ENCODE results near the gene OR52W1. TPM values are rescaled to one million over a fixed set of nuclear protein-coding genes. Genes with fewer than 3 reads are reported as not detected.

The OR52W1 gene
- total RNA-seq, 1 experiment from 2014 or later: not detected

DNA sequence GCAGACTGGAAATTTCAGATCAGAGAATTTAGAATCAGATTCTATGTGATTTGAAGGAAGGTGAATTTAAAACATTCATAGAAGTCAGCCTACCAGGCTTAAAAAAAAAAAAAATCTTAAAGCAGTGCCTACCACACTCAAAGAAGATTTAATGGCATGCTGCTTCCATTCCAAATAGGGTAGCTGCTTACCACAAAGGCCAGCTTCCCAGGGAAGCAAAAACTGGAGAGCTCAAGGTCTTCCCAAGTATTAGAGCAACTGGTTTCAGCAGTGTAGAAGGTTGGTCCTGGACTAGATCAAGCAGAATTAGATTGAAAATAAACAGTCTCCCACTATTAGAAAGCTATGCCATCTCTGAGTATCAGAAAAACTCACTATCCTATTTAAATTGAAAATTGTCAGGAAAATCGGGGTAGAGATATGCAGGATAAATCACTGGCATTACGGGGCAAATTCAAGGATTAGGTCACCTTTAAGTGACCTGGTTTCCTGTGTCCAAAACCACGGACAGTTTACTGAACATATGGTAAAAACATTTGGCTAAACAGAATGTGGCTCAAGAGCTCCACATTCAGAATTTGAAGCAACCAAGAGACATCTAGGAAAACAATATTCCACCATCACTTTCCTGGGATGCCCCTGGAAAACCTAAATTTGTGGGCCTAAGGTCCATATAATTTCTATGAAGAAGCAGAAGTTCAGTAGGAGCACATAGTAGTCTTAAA lies 7.6 kb downstream of the OR52W1 start:
- DNase-seq: no peak
- Histone ChIP-seq H3K9ac (ENCODE audit: low read length) (no peak overlapping the region), H3K79me2 (ENCODE audit: low read length) (no peaks in the 10 kb centered on the region), H3K36me3 (ENCODE audit: insufficient read depth, low read length) (peaks cover 5% of the 10 kb centered on the region; the same call in 1 of the 2 replicates), H3K27ac (ENCODE audit: low read length) (no peak overlapping the region), H3K9me2 (replicated peaks; ENCODE audit: insufficient read depth, low read length) (no peaks in the 10 kb centered on the region), H3K4me3 (ENCODE audit: low read length) (no peak overlapping the region), H3K4me2 (ENCODE audit: low read depth, low read length, poor library complexity, severe bottlenecking) (no peak overlapping the region), H3K4me1 (ENCODE audit: low read length) (no peaks in the 10 kb centered on the region), H2AFZ (ENCODE audit: low read length) (no peak overlapping the region), H4K20me1 (ENCODE audit: insufficient read depth, low read depth, low read length) (0 out of 2 replicates have a peak, but pooled peaks cover 3% of the 10 kb centered on the region), H3K27me3 (ENCODE audit: low read length) (no peaks in the 10 kb centered on the region), H3K9me3 (ENCODE audit: low read length) (no peaks in the 10 kb centered on the region)

DNA sequence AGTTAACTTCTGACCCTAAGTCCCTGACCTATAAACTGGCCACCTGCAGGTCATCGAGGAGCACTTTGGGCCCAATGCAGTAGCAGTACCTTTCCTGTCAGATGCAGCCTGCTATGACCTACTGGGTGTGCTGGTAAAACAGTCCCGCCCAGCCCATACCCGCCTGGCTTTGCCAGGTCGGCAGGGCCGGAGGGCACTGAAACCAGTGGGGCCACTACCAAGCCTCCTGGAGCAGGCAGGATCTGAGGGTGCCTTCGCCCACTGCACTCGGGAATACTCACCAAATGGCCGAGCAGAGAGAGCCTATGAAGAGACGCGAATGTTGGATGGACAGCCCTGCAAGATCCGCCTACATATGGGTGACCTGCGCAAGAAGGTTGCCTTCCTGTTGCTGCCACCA lies 10.8 kb downstream of the OR52W1 start:
- 0 out of 2 replicates have a peak, but pooled peaks cover 3% of the 10 kb centered on the region for H4K20me1 ChIP-seq (ENCODE audit: insufficient read depth, low read depth, low read length)
- no peak overlapping the region for H3K4me2 ChIP-seq (ENCODE audit: low read depth, low read length, poor library complexity, severe bottlenecking)
- H3K9me3 ChIP-seq (ENCODE audit: low read length): no peaks in the 10 kb centered on the region
- no peak overlapping the region for H3K9ac ChIP-seq (ENCODE audit: low read length)
- no peaks in the 10 kb centered on the region for H3K9me2 ChIP-seq (replicated peaks; ENCODE audit: insufficient read depth, low read length)
- no peak overlapping the region for H3K4me3 ChIP-seq (ENCODE audit: low read length)
- peaks cover 17% of the 10 kb centered on the region for H3K36me3 ChIP-seq (ENCODE audit: insufficient read depth, low read length)
- H3K27me3 ChIP-seq (ENCODE audit: low read length): no peaks in the 10 kb centered on the region
- no peak overlapping the region for H3K27ac ChIP-seq (ENCODE audit: low read length)
- no peak for DNase-seq
- H3K79me2 ChIP-seq (ENCODE audit: low read length): no peaks in the 10 kb centered on the region
- no peak overlapping the region for H2AFZ ChIP-seq (ENCODE audit: low read length)
- no peaks in the 10 kb centered on the region for H3K4me1 ChIP-seq (ENCODE audit: low read length)

DNA sequence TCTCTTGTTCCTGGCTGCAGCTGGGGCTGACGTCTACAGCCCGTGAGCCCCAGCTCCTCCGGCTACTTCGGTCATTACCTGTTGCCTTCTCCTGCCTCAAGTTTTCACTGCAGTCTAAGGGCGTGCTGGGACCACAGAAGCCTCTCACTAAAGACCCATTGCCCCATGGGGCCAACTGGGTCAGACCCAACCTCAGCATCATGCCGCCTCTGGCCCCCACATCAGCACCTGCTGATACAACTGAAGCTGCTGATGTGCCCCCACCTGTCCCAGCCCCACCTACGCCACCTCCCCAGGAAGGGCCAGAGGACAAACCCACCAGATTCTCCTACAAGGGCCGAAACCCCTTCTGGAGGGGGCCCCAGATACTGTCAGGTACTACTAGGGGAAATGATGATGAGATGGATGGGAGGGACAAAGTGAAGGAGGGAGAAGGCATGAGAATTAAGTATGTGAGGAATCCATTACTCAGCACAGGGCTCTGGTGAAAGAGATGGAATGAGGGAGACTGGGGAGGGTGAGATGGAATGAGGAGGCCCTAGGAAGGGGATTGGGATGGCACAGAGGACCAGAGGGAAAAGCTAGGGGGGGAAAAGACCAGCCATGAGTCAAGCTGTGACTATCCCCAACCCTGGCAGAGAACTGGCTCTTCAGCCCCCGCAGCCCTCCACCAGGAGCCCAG lies 11.4 kb downstream of the OR52W1 start:
- Histone ChIP-seq H3K9me2 (replicated peaks; ENCODE audit: insufficient read depth, low read length) (no peaks in the 10 kb centered on the region), H3K27ac (ENCODE audit: low read length) (no peak overlapping the region), H3K4me2 (ENCODE audit: low read depth, low read length, poor library complexity, severe bottlenecking) (no peak overlapping the region), H3K9ac (ENCODE audit: low read length) (no peak overlapping the region), H3K36me3 (ENCODE audit: insufficient read depth, low read length) (peaks cover 15% of the 10 kb centered on the region), H2AFZ (ENCODE audit: low read length) (no peak overlapping the region), H3K4me1 (ENCODE audit: low read length) (no peaks in the 10 kb centered on the region), H3K79me2 (ENCODE audit: low read length) (no peaks in the 10 kb centered on the region), H3K4me3 (ENCODE audit: low read length) (no peak overlapping the region), H4K20me1 (ENCODE audit: insufficient read depth, low read depth, low read length) (0 out of 2 replicates have a peak, but pooled peaks cover 3% of the 10 kb centered on the region), H3K9me3 (ENCODE audit: low read length) (no peaks in the 10 kb centered on the region), H3K27me3 (ENCODE audit: low read length) (no peaks in the 10 kb centered on the region)
- no peak for DNase-seq

DNA sequence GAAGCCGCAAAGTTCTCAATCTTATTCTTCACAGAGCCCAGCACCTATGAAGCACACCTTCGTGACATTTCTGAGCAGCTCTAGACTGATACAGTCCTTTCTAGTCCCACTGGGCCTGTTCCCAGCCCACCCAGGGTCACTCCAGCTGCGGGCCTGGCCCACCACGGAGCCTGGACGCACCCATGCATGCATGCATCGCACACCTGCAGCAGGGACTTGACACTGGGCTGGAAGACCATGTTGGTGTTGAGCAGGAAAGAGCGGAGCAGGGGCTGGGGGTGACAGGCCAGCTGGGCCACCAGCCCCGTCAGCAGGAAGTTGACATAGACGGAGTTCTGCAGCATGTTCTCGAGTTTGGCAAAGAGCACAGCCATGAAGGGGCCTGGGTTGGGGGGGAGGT lies 15.5 kb downstream of the OR52W1 start:
- Histone ChIP-seq H2AFZ (ENCODE audit: low read length) (no peak overlapping the region), H3K36me3 (ENCODE audit: insufficient read depth, low read length) (peaks cover 12% of the 10 kb centered on the region)
- DNase-seq: no peak

DNA sequence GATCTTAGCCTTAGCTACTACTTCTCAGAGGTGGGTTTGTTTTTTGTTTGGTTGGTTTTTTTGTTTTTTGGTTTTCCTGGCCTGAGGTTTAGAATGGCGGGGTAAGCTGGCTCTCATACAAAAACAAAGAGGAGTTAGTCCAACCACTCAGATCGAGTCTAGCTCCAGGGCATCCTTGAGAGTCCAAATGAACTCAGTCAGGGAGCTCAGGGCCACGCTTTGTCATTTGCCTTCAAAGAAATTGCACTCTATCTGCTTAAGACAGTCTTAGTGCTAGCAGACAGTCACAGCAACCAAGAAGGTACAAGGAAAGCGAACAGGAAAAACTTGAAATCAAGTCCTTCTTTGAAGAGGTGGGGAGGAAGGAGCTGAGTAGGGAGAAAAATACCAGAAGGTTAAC lies 17.5 kb downstream of the OR52W1 start:
- H3K4me3 ChIP-seq (ENCODE audit: low read length): no peak overlapping the region
- DNase-seq: no peak
- H3K9me3 ChIP-seq (ENCODE audit: low read length): no peaks in the 10 kb centered on the region
- H3K9ac ChIP-seq (ENCODE audit: low read length): no peak overlapping the region
- H3K27ac ChIP-seq (ENCODE audit: low read length): no peak overlapping the region
- H3K4me1 ChIP-seq (ENCODE audit: low read length): no peaks in the 10 kb centered on the region
- H2AFZ ChIP-seq (ENCODE audit: low read length): no peak overlapping the region
- H3K79me2 ChIP-seq (ENCODE audit: low read length): peaks cover 5% of the 10 kb centered on the region; the same call in 1 of the 2 replicates
- peaks cover 7% of the 10 kb centered on the region; the same call in 1 of the 2 replicates for H4K20me1 ChIP-seq (ENCODE audit: insufficient read depth, low read depth, low read length)
- H3K9me2 ChIP-seq (replicated peaks; ENCODE audit: insufficient read depth, low read length): no peaks in the 10 kb centered on the region
- no peaks in the 10 kb centered on the region for H3K27me3 ChIP-seq (ENCODE audit: low read length)
- no peak overlapping the region for H3K4me2 ChIP-seq (ENCODE audit: low read depth, low read length, poor library complexity, severe bottlenecking)
- H3K36me3 ChIP-seq (ENCODE audit: insufficient read depth, low read length): peaks cover 17% of the 10 kb centered on the region

More for the DNA sequence above, 15.5 kb downstream of the OR52W1 start:
- Histone ChIP-seq H3K27me3 (ENCODE audit: low read length) (no peaks in the 10 kb centered on the region), H3K27ac (ENCODE audit: low read length) (no peak overlapping the region), H3K9me3 (ENCODE audit: low read length) (no peaks in the 10 kb centered on the region), H4K20me1 (ENCODE audit: insufficient read depth, low read depth, low read length) (peaks cover 5% of the 10 kb centered on the region; the same call in 1 of the 2 replicates), H3K9ac (ENCODE audit: low read length) (no peak overlapping the region), H3K79me2 (ENCODE audit: low read length) (no peaks in the 10 kb centered on the region), H3K4me3 (ENCODE audit: low read length) (no peak overlapping the region), H3K9me2 (replicated peaks; ENCODE audit: insufficient read depth, low read length) (no peaks in the 10 kb centered on the region), H3K4me2 (ENCODE audit: low read depth, low read length, poor library complexity, severe bottlenecking) (no peak overlapping the region), H3K4me1 (ENCODE audit: low read length) (no peaks in the 10 kb centered on the region)

DNA sequence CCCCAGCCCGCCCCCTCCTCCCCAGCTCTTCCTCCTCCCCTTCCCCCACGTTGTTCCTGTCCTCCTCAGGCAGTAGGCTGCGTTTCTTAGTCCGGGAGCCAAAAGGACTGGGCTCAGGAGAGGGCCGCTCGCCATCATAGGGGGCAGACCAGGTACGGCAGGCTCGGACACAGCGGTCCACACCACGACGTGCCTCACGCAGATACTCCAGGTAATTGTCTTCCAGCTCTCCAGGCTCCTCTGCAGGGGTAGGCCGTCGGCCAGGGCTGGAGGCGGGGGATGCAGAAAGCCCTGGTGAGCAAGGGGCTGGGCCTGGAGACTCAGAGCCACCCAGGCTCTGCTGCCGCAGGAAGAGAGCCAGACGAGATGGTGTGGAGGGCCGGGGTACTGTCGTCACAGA lies 18.7 kb downstream of the OR52W1 start:
- H3K4me3 ChIP-seq (ENCODE audit: low read length): no peak overlapping the region
- H4K20me1 ChIP-seq (ENCODE audit: insufficient read depth, low read depth, low read length): peaks cover 7% of the 10 kb centered on the region; the same call in 1 of the 2 replicates
- H3K4me1 ChIP-seq (ENCODE audit: low read length): no peaks in the 10 kb centered on the region
- H3K27me3 ChIP-seq (ENCODE audit: low read length): no peaks in the 10 kb centered on the region
- peaks cover 5% of the 10 kb centered on the region; the same call in 1 of the 2 replicates for H3K79me2 ChIP-seq (ENCODE audit: low read length)
- H2AFZ ChIP-seq (ENCODE audit: low read length): no peak overlapping the region
- no peak overlapping the region for H3K27ac ChIP-seq (ENCODE audit: low read length)
- no peak for DNase-seq
- peaks cover 11% of the 10 kb centered on the region; the same call in 1 of the 2 replicates for H3K36me3 ChIP-seq (ENCODE audit: insufficient read depth, low read length)
- H3K9ac ChIP-seq (ENCODE audit: low read length): no peak overlapping the region
- H3K4me2 ChIP-seq (ENCODE audit: low read depth, low read length, poor library complexity, severe bottlenecking): no peak overlapping the region
- H3K9me3 ChIP-seq (ENCODE audit: low read length): no peaks in the 10 kb centered on the region
- H3K9me2 ChIP-seq (replicated peaks; ENCODE audit: insufficient read depth, low read length): no peaks in the 10 kb centered on the region

DNA sequence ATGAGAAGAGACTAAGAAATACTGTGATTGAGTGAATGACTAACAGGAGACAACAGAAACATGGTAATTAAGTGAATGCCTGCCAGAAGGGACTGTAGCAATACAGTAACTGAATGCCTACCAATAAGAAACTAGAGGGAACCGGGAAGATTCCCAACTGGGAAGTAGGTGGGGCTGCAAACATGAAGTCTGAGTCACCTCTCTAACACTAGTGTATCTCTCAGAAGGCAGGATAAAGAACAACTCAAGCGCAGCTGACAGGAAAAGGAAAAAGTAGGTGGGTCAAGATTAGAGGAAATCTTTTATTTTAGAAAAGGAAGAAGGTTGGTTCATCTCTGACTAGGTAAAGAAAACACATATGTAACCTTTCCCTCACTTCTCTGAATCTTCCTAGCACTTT lies 20.3 kb downstream of the OR52W1 start:
- Histone ChIP-seq H3K4me2 (ENCODE audit: low read depth, low read length, poor library complexity, severe bottlenecking) (no peak overlapping the region), H3K27ac (ENCODE audit: low read length) (no peak overlapping the region), H3K4me3 (ENCODE audit: low read length) (no peak overlapping the region), H3K9me3 (ENCODE audit: low read length) (no peaks in the 10 kb centered on the region), H3K36me3 (ENCODE audit: insufficient read depth, low read length) (peaks cover 9% of the 10 kb centered on the region; the same call in 1 of the 2 replicates), H3K9me2 (replicated peaks; ENCODE audit: insufficient read depth, low read length) (no peaks in the 10 kb centered on the region), H3K4me1 (ENCODE audit: low read length) (no peaks in the 10 kb centered on the region), H3K9ac (ENCODE audit: low read length) (no peak overlapping the region), H3K27me3 (ENCODE audit: low read length) (no peaks in the 10 kb centered on the region), H4K20me1 (ENCODE audit: insufficient read depth, low read depth, low read length) (peaks cover 7% of the 10 kb centered on the region; the same call in 1 of the 2 replicates), H3K79me2 (ENCODE audit: low read length) (peaks cover 7% of the 10 kb centered on the region), H2AFZ (ENCODE audit: low read length) (no peak overlapping the region)
- no peak for DNase-seq

DNA sequence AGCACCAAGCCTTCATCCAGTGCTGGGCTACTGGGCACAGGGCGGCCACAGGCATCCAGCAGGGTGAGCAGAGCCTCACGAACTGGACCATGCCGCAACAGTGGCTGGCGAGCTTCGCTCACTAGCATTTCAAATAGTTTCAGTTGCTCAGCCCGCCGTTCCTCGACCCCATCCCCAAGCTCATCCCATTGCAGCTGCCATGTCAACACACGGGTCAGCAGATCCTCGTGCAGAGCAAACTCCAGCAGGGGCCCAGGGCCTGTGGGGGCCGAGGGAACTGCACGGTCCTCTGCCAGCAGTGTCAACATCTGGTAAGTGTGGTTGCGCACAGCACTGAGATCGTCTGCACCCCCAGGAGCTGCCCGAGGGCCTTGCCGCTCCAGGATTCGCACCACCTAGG lies 24.8 kb downstream of the OR52W1 start:
- H3K36me3 ChIP-seq (ENCODE audit: insufficient read depth, low read length): peaks cover 9% of the 10 kb centered on the region; the same call in 1 of the 2 replicates

More for the DNA sequence above, 24.8 kb downstream of the OR52W1 start:
- H3K4me2 ChIP-seq (ENCODE audit: low read depth, low read length, poor library complexity, severe bottlenecking): no peak overlapping the region
- H3K27me3 ChIP-seq (ENCODE audit: low read length): no peaks in the 10 kb centered on the region
- peaks cover 7% of the 10 kb centered on the region; the same call in 1 of the 2 replicates for H4K20me1 ChIP-seq (ENCODE audit: insufficient read depth, low read depth, low read length)
- no peak overlapping the region for H3K27ac ChIP-seq (ENCODE audit: low read length)
- H3K4me1 ChIP-seq (ENCODE audit: low read length): peaks cover 7% of the 10 kb centered on the region
- peaks cover 51% of the 10 kb centered on the region for H3K79me2 ChIP-seq (ENCODE audit: low read length)
- no peaks in the 10 kb centered on the region for H3K9me3 ChIP-seq (ENCODE audit: low read length)
- no peaks in the 10 kb centered on the region for H3K9me2 ChIP-seq (replicated peaks; ENCODE audit: insufficient read depth, low read length)
- no peak for DNase-seq
- no peak overlapping the region for H2AFZ ChIP-seq (ENCODE audit: low read length)
- no peak overlapping the region for H3K4me3 ChIP-seq (ENCODE audit: low read length)
- H3K9ac ChIP-seq (ENCODE audit: low read length): no peak overlapping the region

Measured in Karpas-422 (cell line).